A204.1 (cell line): Measurements from ENCODE around the gene HOXB5.

Experiments
- FAIRE-seq: peaks from 2 replicates; lab custom pipeline; 2012; peaks lifted over from hg19 to GRCh38; lab: Jason Lieb, UNC

Gene HOXB5

GRCh38 chr17:48629411-48629759, 35.8 kb upstream of the HOXB5 start:
- no peak for FAIRE-seq

GRCh38 chr17:48628649-48629410, 35.3 kb upstream of the HOXB5 start:
- FAIRE-seq, result no peak

GRCh38 chr17:48627623-48628521, 34.3 kb upstream of the HOXB5 start:
- no peak for FAIRE-seq

DNA sequence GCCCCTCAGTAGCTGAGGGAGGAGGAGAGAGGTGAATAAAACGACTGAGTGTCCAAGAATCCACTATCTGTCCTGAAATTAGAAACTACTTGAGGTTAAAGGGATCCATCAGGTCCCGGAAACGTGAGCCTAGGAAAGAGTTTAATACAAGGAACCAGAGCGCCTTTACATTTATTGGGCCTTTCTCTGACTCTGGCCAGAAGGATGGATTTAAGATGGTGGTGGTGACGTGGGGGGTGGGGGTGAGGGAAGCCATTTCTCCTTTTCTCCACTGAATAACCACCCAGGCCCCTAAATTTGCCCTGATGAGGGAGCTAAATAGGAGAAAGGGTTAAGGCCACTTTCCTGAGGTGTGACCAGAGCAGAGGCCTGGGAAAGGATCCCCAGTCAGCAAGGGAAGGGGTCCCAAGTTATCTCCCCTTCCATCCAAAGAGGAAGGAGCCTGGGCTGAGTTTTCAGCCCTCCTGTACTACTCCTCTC, 33.6 kb upstream of the HOXB5 start:
- FAIRE-seq, result no peak

DNA sequence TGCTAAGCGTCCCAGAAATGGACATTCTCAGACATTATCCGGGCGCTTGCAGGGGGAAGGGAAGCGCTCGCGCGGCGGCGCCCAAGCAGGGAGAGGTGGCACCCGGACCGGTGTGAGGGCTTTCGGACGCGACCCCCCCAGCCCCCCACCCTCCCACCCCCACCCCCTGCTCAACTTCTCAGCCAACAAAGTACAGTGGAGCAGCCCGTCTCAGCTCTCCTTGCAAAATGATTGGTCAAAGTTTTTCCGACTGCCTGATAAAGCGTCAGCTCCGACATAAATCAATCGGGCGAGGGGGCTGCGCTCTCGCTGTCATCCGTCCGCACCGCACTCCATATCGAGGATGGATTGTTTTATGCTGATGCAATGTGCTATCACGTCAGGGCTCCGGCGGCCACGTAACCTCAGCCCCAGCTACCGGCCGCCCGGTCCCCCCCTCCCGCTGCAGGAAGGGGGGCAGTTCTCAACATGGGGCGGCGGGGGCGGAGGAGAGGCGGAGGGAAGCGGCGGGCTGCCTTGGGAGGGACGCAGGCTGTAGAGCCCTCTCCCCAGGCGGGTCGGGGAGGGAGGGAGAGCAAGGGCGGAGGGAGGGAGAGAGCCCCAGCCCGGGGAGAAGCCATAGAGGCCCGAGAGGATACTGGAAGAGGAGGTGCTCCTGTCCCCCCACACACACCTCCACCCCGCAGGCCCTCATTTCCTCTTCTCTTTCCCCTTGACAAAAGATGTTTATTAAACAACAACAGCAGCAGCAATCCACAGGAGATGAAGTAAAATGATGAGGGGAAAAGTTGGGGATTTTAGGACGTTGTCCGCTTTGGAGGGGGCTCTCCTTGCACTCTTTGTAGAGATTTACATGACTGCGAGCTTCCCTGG, 32.9 kb upstream of the HOXB5 start, which contains the start of gene HOXB9:
TSS of gene HOXB9 (minus strand) at position 114 of the 873 bp plus-strand sequence. CDS start at position 25, 89 bp downstream.
- no peak for FAIRE-seq

DNA sequence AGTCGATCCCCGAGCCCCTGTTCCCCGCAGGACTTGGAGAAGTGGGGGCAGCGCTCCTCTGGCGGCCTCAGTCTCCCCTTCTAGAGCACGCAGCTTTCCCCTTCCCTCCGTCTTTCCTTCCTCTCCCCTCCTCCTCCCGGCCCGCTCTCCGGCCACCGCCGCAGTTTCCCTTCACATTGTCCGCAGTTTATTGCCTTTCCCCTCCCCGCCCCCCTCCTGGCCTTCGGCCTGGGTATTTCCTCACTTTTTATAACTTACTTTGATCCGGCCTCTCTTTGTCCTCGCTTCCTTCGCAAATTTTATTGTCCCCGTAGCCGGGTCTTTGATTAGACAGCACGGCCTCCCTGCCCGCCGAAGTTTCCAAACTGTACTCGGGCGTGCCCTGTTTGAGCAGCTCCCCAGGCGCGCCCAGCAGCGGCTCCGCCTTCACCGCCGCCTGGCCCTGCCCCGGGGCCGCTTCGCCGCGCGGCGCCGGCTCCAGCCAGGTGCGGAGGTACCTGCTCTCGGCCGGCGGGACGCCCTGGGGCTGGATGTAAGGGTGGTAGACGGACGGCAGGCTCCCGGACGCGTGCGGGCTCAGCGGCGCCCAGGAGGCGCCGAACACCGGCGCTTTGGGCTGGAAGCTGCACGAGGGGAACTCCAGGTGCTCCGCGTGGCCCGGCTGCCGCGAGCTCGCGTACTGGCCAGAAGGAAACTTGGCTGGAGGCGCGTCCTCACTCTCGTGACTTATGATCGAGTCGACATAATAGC, 32.1 kb upstream of the HOXB5 start:
- FAIRE-seq, result no peak

GRCh38 chr17:48624544-48625494, 31.2 kb upstream of the HOXB5 start:
- no peak for FAIRE-seq

DNA sequence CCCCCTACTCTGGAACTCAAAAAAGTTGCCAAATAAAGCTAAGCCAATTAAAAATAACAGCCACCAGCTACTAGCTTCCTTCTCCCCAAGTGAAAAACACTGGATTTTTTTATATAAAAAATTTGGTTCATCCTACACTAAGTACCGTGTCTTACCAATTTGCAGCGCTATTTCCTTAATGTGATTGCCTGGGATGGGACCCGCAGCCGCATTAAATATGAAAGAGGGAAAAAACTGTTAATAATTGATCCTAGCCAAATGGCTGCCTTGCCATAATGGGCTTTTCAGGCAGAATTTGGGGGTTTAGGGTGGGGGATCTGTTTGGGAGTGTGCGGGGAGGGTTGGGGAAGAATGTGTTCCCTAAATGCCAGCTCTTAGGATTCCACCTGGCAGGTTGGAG, 30.5 kb upstream of the HOXB5 start:
- FAIRE-seq, result no peak

DNA sequence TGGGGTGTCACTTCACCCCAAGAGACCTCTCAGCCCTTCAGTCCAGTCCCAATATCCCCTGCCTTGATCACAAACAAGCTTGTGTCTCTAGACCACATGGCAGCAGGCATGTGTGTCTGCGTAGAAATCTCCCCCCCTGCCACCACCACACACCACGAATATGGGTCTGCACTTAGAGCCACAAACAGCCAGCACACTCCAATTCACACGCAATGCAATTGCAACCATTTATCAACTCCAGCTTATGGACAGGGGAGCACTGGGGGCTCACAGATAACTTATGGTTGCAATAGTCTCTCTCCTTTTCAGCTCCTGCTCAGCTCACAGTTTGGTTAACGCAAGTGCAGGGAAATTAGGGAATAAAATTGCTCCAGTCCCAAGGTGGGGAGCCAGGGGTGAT, 30.0 kb upstream of the HOXB5 start:
- FAIRE-seq, result no peak

GRCh38 chr17:48622857-48623256, 29.3 kb upstream of the HOXB5 start:
- FAIRE-seq, result no peak

GRCh38 chr17:48621410-48622392, 28.1 kb upstream of the HOXB5 start:
- no peak for FAIRE-seq

GRCh38 chr17:48620461-48621139, 27.0 kb upstream of the HOXB5 start:
- no peak for FAIRE-seq

- no peak for FAIRE-seq
Measured at GRCh38 chr17:48619826-48620449, 26.4 kb upstream of the HOXB5 start.

- peak; percentile 82 for FAIRE-seq
Measured at GRCh38 chr17:48618256-48618896, 24.8 kb upstream of the HOXB5 start.

DNA sequence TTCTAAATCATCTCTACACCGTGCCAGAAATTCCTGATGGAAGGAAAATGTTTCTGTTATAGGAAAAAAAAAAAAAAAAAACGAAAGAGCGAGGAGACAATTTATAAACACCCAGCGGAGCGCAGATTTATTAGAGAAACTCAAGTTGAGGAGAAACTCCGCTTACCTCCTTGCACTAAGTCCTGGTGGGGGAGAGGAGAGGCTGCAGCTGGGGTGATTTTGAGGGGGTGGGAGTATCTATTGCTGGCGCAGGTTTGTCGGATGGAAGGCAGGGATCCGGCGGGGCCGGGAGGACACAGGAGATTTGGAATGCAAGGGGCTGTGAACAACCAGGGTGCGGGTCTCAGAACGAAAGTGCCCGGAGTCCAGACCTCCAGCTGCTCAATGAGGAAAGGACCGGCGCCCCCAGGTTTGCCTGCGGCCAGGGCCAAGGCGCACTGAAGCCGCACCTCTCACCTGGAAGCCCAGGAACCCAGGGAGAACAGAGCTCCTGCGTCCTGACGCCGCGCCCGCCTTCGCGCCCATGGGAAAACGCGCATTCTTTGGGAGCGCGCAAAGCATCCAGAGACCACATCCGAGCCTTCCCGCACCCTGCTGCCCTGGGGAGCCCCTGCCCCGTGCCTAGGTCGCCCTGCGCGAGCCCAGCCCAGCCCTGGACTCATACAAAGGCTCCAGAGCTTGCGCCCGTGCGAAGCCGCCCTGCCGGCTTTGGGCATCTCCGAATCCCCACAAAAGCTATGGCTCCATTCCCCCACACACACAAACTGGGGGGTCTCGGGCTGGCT, 24.1 kb upstream of the HOXB5 start:
- no peak for FAIRE-seq

- FAIRE-seq, result no peak
Measured at GRCh38 chr17:48616717-48617470, 23.3 kb upstream of the HOXB5 start.
